IMR-90 (cell line): Measurements from ENCODE around the gene THBS1.

Experiments
- BHLHE40 ChIP-seq: fragments of 150-350 bp; IDR thresholded peaks from 2 replicates; pipeline ENCODE4 v1.6.1; 2016; ENCODE audit warnings: mild to moderate bottlenecking, low read depth, low read length
- CTCF ChIP-seq: conservative IDR thresholded peaks from 2 replicates; pipeline ENCODE4 v1.5.1; 2012; ENCODE audit warnings: mild to moderate bottlenecking, low read depth, low read length, improper control_type of control experiment
- FOS ChIP-seq: fragments of 150-350 bp; IDR thresholded peaks from 2 replicates; pipeline ENCODE4 v1.6.1; 2016; ENCODE audit warnings: low read depth, low read length
- MAFK ChIP-seq: IDR thresholded peaks from 2 replicates; pipeline ENCODE4 v1.6.1; 2012; ENCODE audit warnings: low read depth, low read length, improper control_type of control experiment
- POLR2A ChIP-seq: IDR thresholded peaks from 2 replicates; pipeline ENCODE4 v1.6.1; 2012; ENCODE audit warnings: mild to moderate bottlenecking, low read depth, low read length
- RAD21 ChIP-seq: IDR thresholded peaks from 2 replicates; pipeline ENCODE4 v1.6.1; 2012; ENCODE audit warnings: low read length, improper control_type of control experiment
- RFX5 ChIP-seq: IDR thresholded peaks from 2 replicates; pipeline ENCODE4 v1.8.0; 2012; ENCODE audit warnings: low read depth, mild to moderate bottlenecking, low read length, moderate library complexity

- TF ChIP-seq RAD21 (no peak), POLR2A (no peak), RFX5 (no peak), CTCF (no peak), FOS (no peak), BHLHE40 (no peak), MAFK (no peak)
Observed at GRCh38 chr15:39613271-39613670, 32.4 kb downstream of the THBS1 start.
